MCF 10A (cell line): ENCODE results near the gene PKNOX2. TPM values are rescaled to one million over a fixed set of nuclear protein-coding genes. Genes with fewer than 3 reads are reported as not detected.

Experiments used
- BruUV-seq: library from RNA; stranded (reverse); fragments of 400-500 nt; replicated peaks from 2 replicates; lab custom pipeline; 2021; lab: Mats Ljungman, UMichigan
- CTCF ChIA-PET: fragments of 300-600 bp; sonication (Branson Sonifier 250); formaldehyde crosslinking; extraction: SDS; loops from one replicate; lab custom pipeline; 2021; ENCODE audit warnings: antibody characterized with exemption, inconsistent platforms; lab: Yijun Ruan, JAX
- POLR2A ChIA-PET: fragments of 300-600, 350-650 bp; sonication (Branson Sonifier 250); formaldehyde crosslinking; extraction: SDS; loops from one replicate; lab custom pipeline; 2020; ENCODE audit warnings: antibody characterized with exemption, inconsistent platforms; lab: Yijun Ruan, JAX
- DNase-seq: peaks from one replicate; pipeline ENCODE4 v3.0.0-alpha.2; 2018; ENCODE audit not compliant: unreplicated experiment
- H3K27ac Mint-ChIP-seq: one replicate; pipeline ENCODE4 v1.8.0; 2022; ENCODE audit warnings: mild to moderate bottlenecking, low read depth, mixed read lengths; ENCODE audit not compliant: unreplicated experiment
- H3K27me3 Mint-ChIP-seq: one replicate; pipeline ENCODE4 v1.8.0; 2022; ENCODE audit warnings: mixed read lengths; ENCODE audit not compliant: insufficient read depth, unreplicated experiment
- H3K36me3 Mint-ChIP-seq: one replicate; pipeline ENCODE4 v1.8.0; 2022; ENCODE audit warnings: mild to moderate bottlenecking, moderate library complexity, mixed read lengths; ENCODE audit not compliant: insufficient read depth, unreplicated experiment
- H3K4me1 Mint-ChIP-seq: one replicate; pipeline ENCODE4 v1.8.0; 2022; ENCODE audit warnings: mixed read lengths; ENCODE audit not compliant: insufficient read depth, unreplicated experiment
- H3K4me3 Mint-ChIP-seq: one replicate; pipeline ENCODE4 v1.8.0; 2022; ENCODE audit warnings: mild to moderate bottlenecking, moderate library complexity, mixed read lengths; ENCODE audit not compliant: unreplicated experiment
- H3K9me3 Mint-ChIP-seq: one replicate; pipeline ENCODE4 v1.8.0; 2022; ENCODE audit warnings: mixed read lengths; ENCODE audit not compliant: unreplicated experiment
- CTCF ChIP-seq: fragments of 200-600 bp; IDR thresholded peaks from one replicate; pipeline ENCODE4 v1.8.0; 2022; ENCODE audit warnings: antibody characterized with exemption, mild to moderate bottlenecking; ENCODE audit not compliant: unreplicated experiment
- intact Hi-C: fragments of 100-400 bp; cut with micrococcal nuclease; formaldehyde crosslinking; loops from 2 replicates; pipeline ENCODE4 v1.14.1; 2022
- total RNA-seq: library from RNA; stranded (reverse); gene quantifications from 2 replicates; pipeline ENCODE4 v1.2.3, GENCODE V29; 2022

PKNOX2 gene
- total RNA-seq, 1 experiment from 2014 or later, result not detected

- no TSS peak for BruUV-seq
- Mint-ChIP-seq H3K4me1 (no peaks in the 10 kb centered on the region), H3K4me3 (no peak overlapping the region), H3K36me3 (no peaks in the 10 kb centered on the region), H3K9me3 (no peaks in the 10 kb centered on the region), H3K27me3 (peaks cover 24% of the 10 kb centered on the region), H3K27ac (no peak overlapping the region)
- peak; percentile 65 for TF ChIP-seq CTCF
- DNase-seq, result peak; percentile 64
- intact Hi-C loops, result loop anchor here (1.0 kb wide), 2 partner anchors 445 to 467 kb away; no protein-coding TSS in a partner anchor
- ChIA-PET POLR2A (interaction anchor here (0.6 kb wide), 1 partner anchor 338 kb away, joined by 3 read pairs; no protein-coding TSS in a partner anchor), CTCF (interaction anchor here (0.5 to 3.3 kb wide), 26 partner anchors 10 to 591 kb away, joined by 3 to 15 read pairs (median 4); partner anchors contain the start of gene CCDC15)
Measured at GRCh38 chr11:125429174-125429707, 264.7 kb downstream of the PKNOX2 start.

- H3K4me1 Mint-ChIP-seq, result no peaks in the 10 kb centered on the region
- no peak for TF ChIP-seq CTCF
- intact Hi-C loops, result loop anchor here (1.0 kb wide), 2 partner anchors 444 to 468 kb away; no protein-coding TSS in a partner anchor
- H3K27ac Mint-ChIP-seq, result no peak overlapping the region
- no peaks in the 10 kb centered on the region for H3K9me3 Mint-ChIP-seq
- DNase-seq, result no peak
- CTCF ChIA-PET, result interaction anchor here (0.5 to 3.3 kb wide), 34 partner anchors 8 to 1021 kb away, joined by 3 to 15 read pairs (median 4); partner anchors contain the start of gene CCDC15
- peaks cover 17% of the 10 kb centered on the region for H3K27me3 Mint-ChIP-seq
- BruUV-seq, result no TSS peak
- POLR2A ChIA-PET, result no interaction called here
- H3K36me3 Mint-ChIP-seq, result no peaks in the 10 kb centered on the region
- H3K4me3 Mint-ChIP-seq, result no peak overlapping the region
Measured at GRCh38 chr11:125429807-125430678, 265.5 kb downstream of the PKNOX2 start.

DNA sequence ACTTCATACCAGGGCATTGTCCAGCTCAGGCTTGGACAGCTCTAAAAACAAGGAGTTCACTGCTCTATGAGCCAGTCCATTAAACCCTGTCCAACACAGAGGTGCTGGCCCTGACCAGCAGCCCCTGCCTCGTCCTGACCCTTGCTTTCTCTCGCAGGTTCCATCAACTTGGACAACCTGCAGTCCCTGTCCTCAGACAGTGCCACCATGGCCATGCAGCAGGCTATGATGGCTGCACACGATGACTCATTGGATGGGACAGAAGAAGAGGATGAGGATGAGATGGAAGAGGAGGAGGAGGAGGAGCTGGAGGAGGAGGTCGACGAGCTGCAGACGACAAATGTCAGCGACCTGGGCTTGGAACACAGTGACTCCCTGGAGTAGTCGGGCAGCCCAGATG lies 266.5 kb downstream of the PKNOX2 start:
- H3K27ac Mint-ChIP-seq, result no peak overlapping the region
- no peaks in the 10 kb centered on the region for H3K4me1 Mint-ChIP-seq
- BruUV-seq, result no TSS peak
- no peaks in the 10 kb centered on the region for H3K36me3 Mint-ChIP-seq
- ChIA-PET POLR2A (interaction anchor here (0.6 kb wide), 1 partner anchor 453 kb away, joined by 3 read pairs; no protein-coding TSS in a partner anchor), CTCF (interaction anchor here (0.6 to 3.3 kb wide), 14 partner anchors 9 to 788 kb away, joined by 3 to 15 read pairs (median 6); no protein-coding TSS in a partner anchor)
- no peak overlapping the region for H3K4me3 Mint-ChIP-seq
- H3K27me3 Mint-ChIP-seq, result peaks cover 8% of the 10 kb centered on the region
- TF ChIP-seq CTCF, result no peak
- intact Hi-C loops, result no loop called here
- no peaks in the 10 kb centered on the region for H3K9me3 Mint-ChIP-seq
- no peak for DNase-seq

DNA sequence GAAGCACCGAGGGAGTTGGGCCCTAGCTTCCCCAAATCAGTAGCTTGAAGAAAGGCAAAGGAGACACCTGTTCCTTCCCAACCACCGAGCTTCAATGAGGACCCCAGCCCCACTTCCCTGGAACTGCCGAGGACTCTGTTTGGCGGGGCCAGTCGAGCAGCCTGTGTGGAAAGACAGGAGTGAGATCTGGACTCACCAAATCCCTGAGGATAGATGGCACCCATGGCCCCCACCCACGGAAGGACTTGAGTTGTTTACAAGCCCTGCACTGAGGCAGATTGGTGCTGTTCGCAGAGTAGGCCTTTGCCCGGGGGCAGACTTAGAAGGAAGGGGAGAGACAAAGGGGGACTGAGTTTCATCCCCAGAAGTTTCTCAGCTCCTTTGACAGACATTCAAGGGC lies 266.9 kb downstream of the PKNOX2 start:
- H3K27me3 Mint-ChIP-seq, result peaks cover 3% of the 10 kb centered on the region
- no peaks in the 10 kb centered on the region for H3K9me3 Mint-ChIP-seq
- TF ChIP-seq CTCF, result no peak
- no TSS peak for BruUV-seq
- DNase-seq, result no peak
- POLR2A ChIA-PET, result interaction anchor here (0.6 kb wide), 1 partner anchor 453 kb away, joined by 3 read pairs; no protein-coding TSS in a partner anchor
- H3K27ac Mint-ChIP-seq, result no peak overlapping the region
- H3K36me3 Mint-ChIP-seq, result no peaks in the 10 kb centered on the region
- H3K4me1 Mint-ChIP-seq, result no peaks in the 10 kb centered on the region
- CTCF ChIA-PET, result interaction anchor here (0.6 to 3.3 kb wide), 13 partner anchors 9 to 789 kb away, joined by 3 to 15 read pairs (median 3); no protein-coding TSS in a partner anchor
- no peak overlapping the region for H3K4me3 Mint-ChIP-seq
- intact Hi-C loops, result no loop called here
